Stimulated activated CD8-positive, alpha-beta memory T cell treated with anti-CD3 and anti-CD28 coated beads, Interleukin-7, amount 100 ng/mL, for 4 hours (primary cell): ENCODE results near the gene FANCE.
A peak's percentile ranks its signal among the peaks of the same experiment; 100 is the strongest.

Experiments
- DNase-seq, 2 donors: peaks; one replicate each; pipeline ENCODE4 v3.0.0-alpha.2; 2020; ENCODE audit warnings: low read depth in 2 of 2

The FANCE gene

GRCh38 chr6:35468181-35468979 lies 16.2 kb downstream of the FANCE start, which contains the start of gene RPL10A:
TSS of gene RPL10A (plus strand) at chr6:35468401. CDS start at chr6:35468435, 34 bp downstream.
- DNase-seq, result peak; percentile 92 to 96

GRCh38 chr6:35468980-35469750 lies 17.0 kb downstream of the FANCE start:
- DNase-seq, result no peak

GRCh38 chr6:35469751-35470662 lies 17.9 kb downstream of the FANCE start:
- DNase-seq, result no peak

- no peak for DNase-seq
These were observed 18.6 kb downstream of the FANCE start for GRCh38 chr6:35470663-35471120.

GRCh38 chr6:35471836-35472345 lies 19.8 kb downstream of the FANCE start:
- no peak for DNase-seq

- DNase-seq, result no peak
These were observed 21.1 kb downstream of the FANCE start for GRCh38 chr6:35473075-35473849.

GRCh38 chr6:35473850-35474130 lies 21.7 kb downstream of the FANCE start:
- DNase-seq, result no peak

GRCh38 chr6:35474131-35474941 lies 22.2 kb downstream of the FANCE start:
- DNase-seq, result no peak

GRCh38 chr6:35474942-35475570 lies 22.9 kb downstream of the FANCE start:
- DNase-seq, result no peak

- DNase-seq, result no peak
These were observed 23.4 kb downstream of the FANCE start for GRCh38 chr6:35475573-35475972.

- no peak for DNase-seq
These were observed 23.9 kb downstream of the FANCE start for GRCh38 chr6:35476004-35476403.

GRCh38 chr6:35477028-35477427 lies 24.9 kb downstream of the FANCE start:
- DNase-seq, result no peak

- no peak for DNase-seq
These were observed 25.5 kb downstream of the FANCE start for GRCh38 chr6:35477551-35478179.

- DNase-seq, result no peak
These were observed 26.1 kb downstream of the FANCE start for GRCh38 chr6:35478259-35478658.

- DNase-seq, result no peak
These were observed 28.0 kb downstream of the FANCE start for GRCh38 chr6:35480176-35480575.

GRCh38 chr6:35481226-35481625 lies 29.1 kb downstream of the FANCE start:
- DNase-seq, result no peak

GRCh38 chr6:35483062-35483461 lies 30.9 kb downstream of the FANCE start:
- no peak for DNase-seq

GRCh38 chr6:35483490-35483889 lies 31.4 kb downstream of the FANCE start:
- no peak for DNase-seq
